HCT116 (cell line): ENCODE results near the gene PIK3C3. TPM values are rescaled to one million over a fixed set of nuclear protein-coding genes. Genes with fewer than 3 reads are reported as not detected.

Source experiments
- ATAC-seq: fragments of 200-7000 bp; cut with Tn5 transposase; 2 replicates; pipeline ENCODE4 v1.9.1; 2020; ENCODE audit warnings: mild to moderate bottlenecking, moderate library complexity
- BruUV-seq: library from RNA; stranded (reverse); fragments of 400-500 nt; replicated peaks from 2 replicates; lab custom pipeline; 2021; lab: Mats Ljungman, UMichigan
- CTCF ChIA-PET: fragments of 300-600 bp; sonication (Branson Sonifier 250); formaldehyde crosslinking; loops from one replicate; lab custom pipeline; 2021; ENCODE audit warnings: antibody characterized with exemption; lab: Charles Lee
- POLR2A ChIA-PET: fragments of 300-600, 350-600 bp; sonication (Branson Sonifier 250); formaldehyde crosslinking; loops from one replicate; lab custom pipeline; 2021; ENCODE audit warnings: antibody characterized with exemption; lab: Charles Lee
- RAD21 ChIA-PET, 2 experiments: fragments of 300-600 bp; sonication (Branson Sonifier 250); formaldehyde crosslinking; loops; one replicate each; lab custom pipeline; 2023; ENCODE audit warnings: low total read pairs in 2 of 2; ENCODE audit not compliant: uncharacterized antibody in 2 of 2, unreplicated experiment in 2 of 2, low non-redundant PET in 1 of 2; lab: Charles Lee
- DNase-seq: peaks from one replicate; pipeline ENCODE4 v3.0.0-alpha.2; 2010; ENCODE audit warnings: low read depth, low spot score
- H2AFZ ChIP-seq: fragments of 200-600 bp; shearing (Covaris generic), sonication (generic); 2 replicates; pipeline ENCODE4 v1.6.1; 2017; ENCODE audit warnings: low read depth, mixed run types, mixed read lengths, antibody characterized with exemption, low read length; ENCODE audit not compliant: poor library complexity, severe bottlenecking
- H3K27ac ChIP-seq: 2 replicates; pipeline ENCODE4 v1.5.1; 2012; ENCODE audit warnings: low read depth, low read length
- H3K27me3 ChIP-seq: fragments of 200-600 bp; sonication (generic); 2 replicates; pipeline ENCODE4 v1.6.1; 2016; ENCODE audit warnings: mixed run types, low read length, mixed read lengths; ENCODE audit not compliant: insufficient read depth
- H3K36me3 ChIP-seq, 2 experiments: fragments of 200-500 bp in 1 of 2; fragments of 200-600 bp in 1 of 2; sonication (Bioruptor generic) in 1 of 2; sonication (generic) in 1 of 2; 2 replicates each; pipeline versions ENCODE4 v1.5.1 to v1.6.1; 2014 to 2016; ENCODE audit warnings: low read length in 2 of 2, inconsistent platforms in 1 of 2, mixed read lengths in 1 of 2, mixed run types in 1 of 2; ENCODE audit not compliant: insufficient read depth in 2 of 2, control insufficient read depth in 1 of 2
- H3K4me1 ChIP-seq, 2 experiments: fragments of 200-600 bp in 1 of 2; sonication (generic) in 1 of 2; 2 replicates each; pipeline versions ENCODE4 v1.5.1 to v1.6.1; 2012 to 2017; ENCODE audit warnings: low read length in 2 of 2, inconsistent platforms in 1 of 2, mild to moderate bottlenecking in 1 of 2, mixed read lengths in 1 of 2, mixed run types in 1 of 2, moderate library complexity in 1 of 2; ENCODE audit not compliant: insufficient read depth in 2 of 2, control insufficient read depth in 1 of 2
- H3K4me2 ChIP-seq: fragments of 200-600 bp; sonication (generic); 2 replicates; pipeline ENCODE4 v1.6.1; 2017; ENCODE audit warnings: mixed run types, low read length, mixed read lengths
- H3K4me3 ChIP-seq, 2 experiments: fragments of 200-600 bp in 1 of 2; sonication (generic) in 1 of 2; replicated peaks in 1 of 2; 2 replicates each; pipeline ENCODE4 v1.5.1; 2011 to 2016; ENCODE audit warnings: low read length in 2 of 2, control low read depth in 1 of 2, low read depth in 1 of 2, mild to moderate bottlenecking in 1 of 2, mixed read lengths in 1 of 2, mixed run types in 1 of 2
- H3K79me2 ChIP-seq: fragments of 200-600 bp; sonication (generic); 2 replicates; pipeline ENCODE4 v1.6.1; 2017; ENCODE audit warnings: mild to moderate bottlenecking, mixed run types, low read length, moderate library complexity, mixed read lengths; ENCODE audit not compliant: insufficient read depth
- H3K9ac ChIP-seq: fragments of 200-600 bp; sonication (generic); 2 replicates; pipeline ENCODE4 v1.6.1; 2016; ENCODE audit warnings: low read length, mixed read lengths
- H3K9me2 ChIP-seq: fragments of 200-600 bp; sonication (generic), shearing (Covaris generic); 2 replicates; pipeline ENCODE4 v1.6.1; 2017; ENCODE audit warnings: mixed run types, mild to moderate bottlenecking, moderate library complexity; ENCODE audit not compliant: insufficient read depth
- H3K9me3 ChIP-seq, 2 experiments: fragments of 200-500 bp in 1 of 2; fragments of 200-600 bp in 1 of 2; sonication (Bioruptor generic) in 1 of 2; sonication (generic) in 1 of 2; 2 replicates each; pipeline ENCODE4 v1.6.1; 2014 to 2017; ENCODE audit warnings: low read length in 2 of 2, mixed read lengths in 2 of 2, inconsistent platforms in 1 of 2, low read depth in 1 of 2, mild to moderate bottlenecking in 1 of 2, mixed run types in 1 of 2, moderate library complexity in 1 of 2; ENCODE audit not compliant: control insufficient read depth in 1 of 2, insufficient read depth in 1 of 2
- H4K20me1 ChIP-seq: fragments of 200-600 bp; sonication (generic), shearing (Covaris generic); 2 replicates; pipeline ENCODE4 v1.6.1; 2017; ENCODE audit warnings: mixed run types, mild to moderate bottlenecking, moderate library complexity; ENCODE audit not compliant: insufficient read depth
- CBX3 ChIP-seq: IDR thresholded peaks from 2 replicates; pipeline ENCODE4 v1.6.1; 2012; ENCODE audit warnings: low read depth
- EGR1 ChIP-seq: IDR thresholded peaks from 2 replicates; pipeline ENCODE4 v1.6.1; 2012; ENCODE audit warnings: low read depth
- ELF1 ChIP-seq: IDR thresholded peaks from 2 replicates; pipeline ENCODE4 v1.6.1; 2012; ENCODE audit warnings: low read depth, borderline replicate concordance
- EZH2phosphoT487 ChIP-seq: fragments of 200-600 bp; IDR thresholded peaks from 2 replicates; pipeline ENCODE4 v1.6.1; 2018; ENCODE audit warnings: antibody characterized with exemption, borderline replicate concordance
- FOSL1 ChIP-seq: IDR thresholded peaks from 2 replicates; pipeline ENCODE4 v1.6.1; 2012; ENCODE audit warnings: low read depth
- JUND ChIP-seq: IDR thresholded peaks from 2 replicates; pipeline ENCODE4 v1.6.1; 2012
- POLR2AphosphoS5 ChIP-seq: IDR thresholded peaks from 2 replicates; pipeline ENCODE4 v1.6.1; 2011; ENCODE audit warnings: mild to moderate bottlenecking, low read depth, low read length, moderate library complexity
- RAD21 ChIP-seq: IDR thresholded peaks from 2 replicates; pipeline ENCODE4 v1.6.1; 2012; ENCODE audit warnings: low read depth, mild to moderate bottlenecking
- SIN3A ChIP-seq: IDR thresholded peaks from 2 replicates; pipeline ENCODE4 v1.6.1; 2012; ENCODE audit warnings: low read depth
- SRF ChIP-seq: IDR thresholded peaks from 2 replicates; pipeline ENCODE4 v1.6.1; 2012; ENCODE audit warnings: low read depth
- TCF7L2 ChIP-seq: IDR thresholded peaks from 2 replicates; pipeline ENCODE4 v1.7.0; 2011; ENCODE audit warnings: borderline replicate concordance, inconsistent platforms; ENCODE audit not compliant: insufficient read depth, insufficient read length; ENCODE audit errors: extremely low read depth
- YY1 ChIP-seq: IDR thresholded peaks from 2 replicates; pipeline ENCODE4 v1.6.1; 2011; ENCODE audit warnings: low read length, low read depth, moderate library complexity, mild to moderate bottlenecking; ENCODE audit not compliant: insufficient replicate concordance; ENCODE audit errors: extremely low read depth
- ZFX ChIP-seq: fragments of 450-650 bp; IDR thresholded peaks from 2 replicates; pipeline ENCODE4 v1.6.1; 2017
- ZNF274 ChIP-seq: fragments of 200-500 bp; sonication (Bioruptor generic); IDR thresholded peaks from 2 replicates; pipeline ENCODE4 v1.6.1; 2014; ENCODE audit warnings: mild to moderate bottlenecking, low read depth, low read length, inconsistent platforms
- intact Hi-C: fragments of 100-400 bp; cut with micrococcal nuclease; formaldehyde crosslinking; loops from 2 replicates; pipeline ENCODE4 v1.10.0; 2022
- total RNA-seq: library from RNA; stranded (reverse); gene quantifications from one replicate; pipeline ENCODE4 v1.2.1, GENCODE V29; 2021; ENCODE audit not compliant: unreplicated experiment
- TF ChIP-seq, protein P1 (sequence below): IDR thresholded peaks from 2 replicates; pipeline ENCODE4 v1.6.1; 2012
- TF ChIP-seq, protein P2 (sequence below), 3 experiments: fragments of 200-600 bp in 1 of 3; sonication (generic) in 1 of 3; IDR thresholded peaks in 2 of 3; conservative IDR thresholded peaks in 1 of 3; 2 replicates each; pipeline ENCODE4 v1.5.1; 2012 to 2017; ENCODE audit warnings: low read depth in 2 of 3, low read length in 2 of 3, antibody characterized with exemption in 1 of 3, borderline replicate concordance in 1 of 3, control low read depth in 1 of 3, mild to moderate bottlenecking in 1 of 3, mixed read lengths in 1 of 3, mixed run types in 1 of 3, moderate library complexity in 1 of 3; ENCODE audit not compliant: insufficient read depth in 1 of 3
- TF ChIP-seq, protein P3 (sequence below): IDR thresholded peaks from 2 replicates; pipeline ENCODE4 v1.6.1; 2012; ENCODE audit warnings: low read depth

The PIK3C3 gene
- total RNA-seq, 1 experiment from 2014 or later: 40.4 TPM

DNA sequence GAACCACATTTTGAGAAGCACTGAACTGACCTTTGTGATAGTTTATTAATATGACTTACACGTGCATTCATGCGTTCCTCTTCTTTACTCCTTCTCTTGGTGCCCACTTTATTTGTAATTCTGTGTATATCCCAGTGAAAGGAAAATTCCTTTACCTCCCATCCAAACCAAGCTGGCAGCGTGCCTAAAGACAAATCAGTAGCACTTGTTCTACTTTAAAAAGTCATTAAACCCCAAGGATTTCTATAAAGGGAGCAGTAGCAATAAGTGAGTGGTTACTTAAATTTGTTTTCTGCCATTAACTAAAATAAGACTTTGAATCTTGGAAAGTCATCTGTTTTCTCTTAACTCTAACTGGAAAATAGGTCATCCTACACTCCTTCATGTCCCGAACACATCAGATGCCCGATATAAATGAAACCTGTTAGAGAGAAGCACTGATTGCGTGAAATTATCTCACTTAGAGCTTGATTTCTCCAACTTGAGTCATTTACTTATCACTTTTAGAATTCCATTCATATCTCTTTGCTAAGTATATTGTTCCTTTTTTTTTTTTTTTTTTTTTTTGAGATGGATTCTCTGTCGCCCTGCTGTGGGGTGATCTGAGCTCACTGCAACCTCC lies 10.7 kb downstream of the PIK3C3 start:
- ChIA-PET RAD21 (no interaction called here), POLR2A (no interaction called here)
- Histone ChIP-seq H3K9ac (no peak overlapping the region), H3K4me2 (no peak overlapping the region), H3K27ac (no peak overlapping the region), H3K9me3 (no peaks in the 10 kb centered on the region)
- no TSS peak for BruUV-seq
- TF ChIP-seq JUND (no peak), EZH2phosphoT487 (no peak), ZNF274 (no peak), TCF7L2 (no peak), FOSL1 (no peak), ELF1 (no peak), ZFX (no peak), SRF (no peak), POLR2AphosphoS5 (no peak), RAD21 (no peak), YY1 (no peak), SIN3A (no peak), CBX3 (no peak), EGR1 (no peak)
- TF ChIP-seq, protein P1, sequence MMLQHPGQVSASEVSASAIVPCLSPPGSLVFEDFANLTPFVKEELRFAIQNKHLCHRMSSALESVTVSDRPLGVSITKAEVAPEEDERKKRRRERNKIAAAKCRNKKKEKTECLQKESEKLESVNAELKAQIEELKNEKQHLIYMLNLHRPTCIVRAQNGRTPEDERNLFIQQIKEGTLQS: no peak
- TF ChIP-seq, protein P2, sequence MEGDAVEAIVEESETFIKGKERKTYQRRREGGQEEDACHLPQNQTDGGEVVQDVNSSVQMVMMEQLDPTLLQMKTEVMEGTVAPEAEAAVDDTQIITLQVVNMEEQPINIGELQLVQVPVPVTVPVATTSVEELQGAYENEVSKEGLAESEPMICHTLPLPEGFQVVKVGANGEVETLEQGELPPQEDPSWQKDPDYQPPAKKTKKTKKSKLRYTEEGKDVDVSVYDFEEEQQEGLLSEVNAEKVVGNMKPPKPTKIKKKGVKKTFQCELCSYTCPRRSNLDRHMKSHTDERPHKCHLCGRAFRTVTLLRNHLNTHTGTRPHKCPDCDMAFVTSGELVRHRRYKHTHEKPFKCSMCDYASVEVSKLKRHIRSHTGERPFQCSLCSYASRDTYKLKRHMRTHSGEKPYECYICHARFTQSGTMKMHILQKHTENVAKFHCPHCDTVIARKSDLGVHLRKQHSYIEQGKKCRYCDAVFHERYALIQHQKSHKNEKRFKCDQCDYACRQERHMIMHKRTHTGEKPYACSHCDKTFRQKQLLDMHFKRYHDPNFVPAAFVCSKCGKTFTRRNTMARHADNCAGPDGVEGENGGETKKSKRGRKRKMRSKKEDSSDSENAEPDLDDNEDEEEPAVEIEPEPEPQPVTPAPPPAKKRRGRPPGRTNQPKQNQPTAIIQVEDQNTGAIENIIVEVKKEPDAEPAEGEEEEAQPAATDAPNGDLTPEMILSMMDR (IDR thresholded peaks at IDR 0.05 in 2 of 3, conservative IDR thresholded peaks at IDR 0.05 in 1 of 3; ENCODE audit: borderline replicate concordance in 1 of 3, insufficient read depth in 1 of 3, low read depth in 2 of 3, low read length in 2 of 3): no peak
- TF ChIP-seq, protein P3, sequence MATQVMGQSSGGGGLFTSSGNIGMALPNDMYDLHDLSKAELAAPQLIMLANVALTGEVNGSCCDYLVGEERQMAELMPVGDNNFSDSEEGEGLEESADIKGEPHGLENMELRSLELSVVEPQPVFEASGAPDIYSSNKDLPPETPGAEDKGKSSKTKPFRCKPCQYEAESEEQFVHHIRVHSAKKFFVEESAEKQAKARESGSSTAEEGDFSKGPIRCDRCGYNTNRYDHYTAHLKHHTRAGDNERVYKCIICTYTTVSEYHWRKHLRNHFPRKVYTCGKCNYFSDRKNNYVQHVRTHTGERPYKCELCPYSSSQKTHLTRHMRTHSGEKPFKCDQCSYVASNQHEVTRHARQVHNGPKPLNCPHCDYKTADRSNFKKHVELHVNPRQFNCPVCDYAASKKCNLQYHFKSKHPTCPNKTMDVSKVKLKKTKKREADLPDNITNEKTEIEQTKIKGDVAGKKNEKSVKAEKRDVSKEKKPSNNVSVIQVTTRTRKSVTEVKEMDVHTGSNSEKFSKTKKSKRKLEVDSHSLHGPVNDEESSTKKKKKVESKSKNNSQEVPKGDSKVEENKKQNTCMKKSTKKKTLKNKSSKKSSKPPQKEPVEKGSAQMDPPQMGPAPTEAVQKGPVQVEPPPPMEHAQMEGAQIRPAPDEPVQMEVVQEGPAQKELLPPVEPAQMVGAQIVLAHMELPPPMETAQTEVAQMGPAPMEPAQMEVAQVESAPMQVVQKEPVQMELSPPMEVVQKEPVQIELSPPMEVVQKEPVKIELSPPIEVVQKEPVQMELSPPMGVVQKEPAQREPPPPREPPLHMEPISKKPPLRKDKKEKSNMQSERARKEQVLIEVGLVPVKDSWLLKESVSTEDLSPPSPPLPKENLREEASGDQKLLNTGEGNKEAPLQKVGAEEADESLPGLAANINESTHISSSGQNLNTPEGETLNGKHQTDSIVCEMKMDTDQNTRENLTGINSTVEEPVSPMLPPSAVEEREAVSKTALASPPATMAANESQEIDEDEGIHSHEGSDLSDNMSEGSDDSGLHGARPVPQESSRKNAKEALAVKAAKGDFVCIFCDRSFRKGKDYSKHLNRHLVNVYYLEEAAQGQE: no peak
- TF ChIP-seq, all 23 proteins: peak for 0
- Histone ChIP-seq H3K36me3 (peaks cover 7 to 9% of the 10 kb centered on the region in 2 experiments; a peak in 3 of 4 replicates), H3K9me2 (no peaks in the 10 kb centered on the region), H4K20me1 (no peaks in the 10 kb centered on the region), H3K79me2 (peaks cover 25% of the 10 kb centered on the region), H3K4me1 (no peaks in the 10 kb centered on the region), H3K4me3 (no peak overlapping the region), H3K27me3 (no peaks in the 10 kb centered on the region), H2AFZ (no peak overlapping the region)
- CTCF ChIA-PET: interaction anchor here (1.8 kb wide), 1 partner anchor 62 kb away, joined by 4 read pairs; no protein-coding TSS in a partner anchor
- intact Hi-C loops: no loop called here
- no peak for DNase-seq
- no peak for ATAC-seq
